NCI-H345 (cell line): Measurements from ENCODE around the gene PLPP3.

ENCODE experiments used
- DNase-seq: peaks from one replicate; lab custom pipeline; 2025; lab: John Stamatoyannopoulos, UW

The PLPP3 gene

GRCh38 chr1:56522680-56523079, 56.7 kb downstream of the PLPP3 start:
- DNase-seq: no peak

DNA sequence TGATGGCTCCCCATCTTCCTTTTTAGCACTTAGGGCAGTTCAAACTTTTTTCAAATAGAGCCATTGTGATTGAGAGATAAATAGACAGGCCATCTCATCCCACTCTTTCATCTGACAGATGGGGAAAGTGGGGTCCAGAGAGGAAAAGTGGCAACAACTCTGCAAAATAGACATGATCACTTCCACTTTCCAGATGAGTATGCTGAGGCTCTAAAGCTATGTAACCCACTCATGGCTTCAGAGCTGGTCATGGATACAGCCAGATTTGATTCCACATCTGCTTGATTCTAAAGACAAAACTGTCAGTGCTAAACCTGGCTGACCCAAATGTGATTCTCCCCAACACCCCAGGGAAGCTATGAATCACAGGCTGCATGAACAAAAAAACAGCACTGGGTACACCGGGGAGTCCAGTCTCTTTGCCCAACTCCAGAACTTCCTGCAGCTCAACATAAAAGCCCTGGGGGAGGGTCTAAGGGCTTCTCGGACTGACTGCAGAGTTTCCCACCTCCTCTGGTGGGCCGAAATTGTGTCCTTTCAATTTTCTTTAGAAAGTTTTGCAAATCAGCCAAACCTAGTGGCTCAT, 59.3 kb downstream of the PLPP3 start:
- DNase-seq: no peak

- DNase-seq: no peak
Observed at GRCh38 chr1:56517404-56518130, 61.8 kb downstream of the PLPP3 start.

- peak; percentile 49 for DNase-seq
Observed at GRCh38 chr1:56516539-56517252, 62.7 kb downstream of the PLPP3 start.

- DNase-seq: no peak
Observed at GRCh38 chr1:56515898-56516538, 63.3 kb downstream of the PLPP3 start.

GRCh38 chr1:56512724-56513494, 66.5 kb downstream of the PLPP3 start:
- no peak for DNase-seq

DNA sequence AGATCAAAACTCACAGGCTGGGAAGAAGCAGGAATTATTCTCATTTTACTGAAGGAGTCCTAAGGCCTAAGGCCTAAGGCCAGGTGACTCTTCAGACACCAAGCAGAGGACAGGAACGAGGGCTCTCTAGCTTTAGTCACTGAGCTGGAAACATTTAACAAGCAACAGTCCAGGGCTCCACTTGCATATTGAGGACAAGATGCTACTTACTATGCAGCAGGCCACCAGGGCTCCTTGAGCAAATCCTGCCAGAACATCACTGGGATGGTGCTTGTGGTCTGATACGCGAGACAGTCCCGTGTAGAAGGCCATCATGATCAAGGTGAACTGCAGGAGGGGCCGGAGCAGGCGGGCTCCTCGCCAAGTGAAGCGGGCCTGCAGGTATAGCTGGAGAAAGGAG, 67.6 kb downstream of the PLPP3 start:
- no peak for DNase-seq

GRCh38 chr1:56511364-56511763, 68.0 kb downstream of the PLPP3 start:
- no peak for DNase-seq

- no peak for DNase-seq
Observed at GRCh38 chr1:56510642-56511021, 68.7 kb downstream of the PLPP3 start.

GRCh38 chr1:56509713-56510641, 69.4 kb downstream of the PLPP3 start:
- DNase-seq: no peak

GRCh38 chr1:56508523-56508983, 70.8 kb downstream of the PLPP3 start:
- no peak for DNase-seq

GRCh38 chr1:56507925-56508522, 71.3 kb downstream of the PLPP3 start:
- DNase-seq: no peak

- DNase-seq: no peak
Observed at GRCh38 chr1:56506951-56507491, 72.3 kb downstream of the PLPP3 start.

GRCh38 chr1:56505792-56506743, 73.3 kb downstream of the PLPP3 start:
- DNase-seq: no peak

- DNase-seq: no peak
Observed at GRCh38 chr1:56502700-56503245, 76.6 kb downstream of the PLPP3 start.

GRCh38 chr1:56501888-56502287, 77.5 kb downstream of the PLPP3 start:
- no peak for DNase-seq

- no peak for DNase-seq
Observed at GRCh38 chr1:56501426-56501825, 77.9 kb downstream of the PLPP3 start.
